Measurements from ENCODE around the gene CASP7. TPM values are rescaled to one million over a fixed set of nuclear protein-coding genes. Genes with fewer than 3 reads are reported as not detected.

The CASP7 gene
- total RNA-seq, result 35.0 and 43.8 TPM in 2 replicates

DNA sequence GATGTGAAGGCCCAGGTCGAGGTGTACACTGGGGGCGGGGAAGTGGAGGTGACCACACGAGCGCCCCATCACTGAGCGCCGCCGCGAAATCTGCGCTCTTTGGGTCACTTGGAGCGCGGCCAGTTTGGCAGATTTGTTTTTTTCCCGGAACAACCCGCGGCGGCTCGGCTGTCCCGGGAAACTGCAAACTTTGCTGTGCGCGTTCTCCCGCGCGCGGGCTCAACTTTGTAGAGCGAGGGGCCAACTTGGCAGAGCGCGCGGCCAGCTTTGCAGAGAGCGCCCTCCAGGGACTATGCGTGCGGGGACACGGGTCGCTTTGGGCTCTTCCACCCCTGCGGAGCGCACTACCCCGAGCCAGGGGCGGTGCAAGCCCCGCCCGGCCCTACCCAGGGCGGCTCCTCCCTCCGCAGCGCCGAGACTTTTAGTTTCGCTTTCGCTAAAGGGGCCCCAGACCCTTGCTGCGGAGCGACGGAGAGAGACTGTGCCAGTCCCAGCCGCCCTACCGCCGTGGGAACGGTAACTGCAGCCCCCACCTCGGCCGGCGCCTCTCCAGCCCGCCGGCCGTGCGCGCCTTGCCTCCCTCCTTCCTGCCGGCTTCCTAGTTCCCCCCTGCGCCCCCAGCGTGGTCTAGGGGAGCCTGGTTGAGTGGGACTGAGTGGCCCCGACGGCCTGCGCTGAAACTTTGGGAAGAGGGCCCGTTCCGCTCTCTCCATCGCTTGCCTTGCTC lies at the start of gene CASP7:
Gene CASP7 (plus strand): TSS at position 450 of the 727 bp plus-strand sequence. CDS start 17,582 bp downstream, outside the sequence.

DNA sequence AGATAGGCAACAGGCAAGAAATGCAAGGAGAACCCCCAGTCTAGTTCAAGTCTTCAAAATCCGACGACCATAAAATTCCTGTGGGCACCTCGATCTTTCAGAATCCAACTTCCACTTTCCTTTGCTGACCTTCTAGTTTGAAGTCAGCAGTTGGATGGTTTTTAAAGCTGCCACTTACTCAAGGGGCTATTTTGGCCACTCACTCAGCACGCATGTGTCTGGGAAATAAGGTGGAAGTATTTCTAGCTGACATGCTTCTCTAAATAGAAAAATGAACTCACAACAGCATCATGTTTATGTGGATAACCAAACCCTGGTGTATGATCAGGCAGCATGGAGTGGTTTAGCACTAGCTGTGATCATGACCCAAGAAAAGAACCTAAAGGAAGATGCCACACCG lies 15.8 kb upstream of the CASP7 start, which contains the start of gene NRAP:
Gene NRAP (minus strand): TSS at position 134 of the 400 bp plus-strand sequence. CDS start 159 bp downstream, outside the sequence.

DNA sequence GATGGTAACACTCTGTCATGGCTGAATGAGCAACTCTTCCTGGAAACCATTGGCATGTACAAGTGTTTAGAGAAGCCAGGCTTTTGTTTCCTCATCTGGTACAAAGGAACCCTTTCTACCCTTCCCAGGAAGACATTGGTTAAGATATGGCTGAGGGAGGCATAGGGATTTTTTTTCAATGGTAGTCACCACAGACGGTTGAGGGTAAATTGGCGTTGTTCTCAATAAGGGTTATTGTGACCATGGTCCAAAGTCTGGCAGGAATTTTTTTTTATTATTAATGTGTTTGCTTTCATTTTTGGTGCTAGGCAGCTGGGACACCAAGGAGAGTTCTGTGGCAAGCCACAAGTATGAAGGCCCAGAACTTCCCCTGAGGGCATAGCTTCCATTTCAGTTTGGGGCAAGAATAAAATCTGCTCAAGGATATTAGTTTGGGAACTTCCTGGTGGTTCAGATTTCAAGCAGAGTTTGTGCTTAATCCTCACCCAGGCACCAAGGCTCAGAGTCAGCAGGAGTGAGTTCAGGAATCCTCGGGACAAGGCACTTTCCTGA lies 71.5 kb downstream of the CASP7 start, which contains the start of gene PLEKHS1:
Gene PLEKHS1 (plus strand): TSS at position 502 of the 552 bp plus-strand sequence. CDS start 3,596 bp downstream, outside the sequence.

Other genes starting within 250 kb of the CASP7 start
- 0.09 and 0.22 TPM in 2 replicates for gene HABP2, start 126.9 kb upstream of the CASP7 start, total RNA-seq
- gene NRAP, start 15.9 kb upstream of the CASP7 start, total RNA-seq, result not detected in 2 replicates
- not detected in 2 replicates for gene PLEKHS1, start 71.8 kb downstream of the CASP7 start, total RNA-seq
- 5.3 and 5.7 TPM in 2 replicates for gene DCLRE1A, start 174.2 kb downstream of the CASP7 start, total RNA-seq
- gene NHLRC2, start 174.7 kb downstream of the CASP7 start, total RNA-seq, result 13.7 and 16.0 TPM in 2 replicates